GM12873 (cell line): Measurements from ENCODE around the gene ZNF80.

ENCODE experiments used
- TF ChIP-seq, protein P1 (sequence below): IDR thresholded peaks from 2 replicates; pipeline ENCODE4 v1.5.1; 2012; ENCODE audit warnings: low read depth, mild to moderate bottlenecking, moderate library complexity, low read length, control low read depth; ENCODE audit not compliant: insufficient read depth; ENCODE audit errors: missing control alignments

Gene ZNF80

DNA sequence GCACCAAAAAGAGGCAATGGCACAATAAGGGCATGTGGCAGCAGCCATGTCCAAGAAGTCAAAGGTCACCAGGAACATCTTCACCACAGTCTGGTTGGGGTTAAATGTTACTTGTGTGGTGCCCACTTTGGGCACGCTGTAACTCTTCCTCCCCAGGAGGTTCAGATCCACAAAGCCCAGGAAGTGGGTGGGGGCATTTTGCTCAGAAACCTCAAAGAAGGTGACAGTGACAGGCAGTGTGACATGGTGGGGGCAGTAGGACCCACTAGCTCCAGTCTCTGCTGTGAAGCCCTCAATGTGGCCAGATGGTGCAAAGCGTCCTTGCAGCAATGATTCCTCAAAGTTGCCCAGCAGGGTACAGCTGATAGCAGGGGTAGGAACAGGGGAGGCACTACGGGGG is 5.8 kb downstream of the ZNF80 start:
- TF ChIP-seq, protein P1, sequence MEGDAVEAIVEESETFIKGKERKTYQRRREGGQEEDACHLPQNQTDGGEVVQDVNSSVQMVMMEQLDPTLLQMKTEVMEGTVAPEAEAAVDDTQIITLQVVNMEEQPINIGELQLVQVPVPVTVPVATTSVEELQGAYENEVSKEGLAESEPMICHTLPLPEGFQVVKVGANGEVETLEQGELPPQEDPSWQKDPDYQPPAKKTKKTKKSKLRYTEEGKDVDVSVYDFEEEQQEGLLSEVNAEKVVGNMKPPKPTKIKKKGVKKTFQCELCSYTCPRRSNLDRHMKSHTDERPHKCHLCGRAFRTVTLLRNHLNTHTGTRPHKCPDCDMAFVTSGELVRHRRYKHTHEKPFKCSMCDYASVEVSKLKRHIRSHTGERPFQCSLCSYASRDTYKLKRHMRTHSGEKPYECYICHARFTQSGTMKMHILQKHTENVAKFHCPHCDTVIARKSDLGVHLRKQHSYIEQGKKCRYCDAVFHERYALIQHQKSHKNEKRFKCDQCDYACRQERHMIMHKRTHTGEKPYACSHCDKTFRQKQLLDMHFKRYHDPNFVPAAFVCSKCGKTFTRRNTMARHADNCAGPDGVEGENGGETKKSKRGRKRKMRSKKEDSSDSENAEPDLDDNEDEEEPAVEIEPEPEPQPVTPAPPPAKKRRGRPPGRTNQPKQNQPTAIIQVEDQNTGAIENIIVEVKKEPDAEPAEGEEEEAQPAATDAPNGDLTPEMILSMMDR: no peak

DNA sequence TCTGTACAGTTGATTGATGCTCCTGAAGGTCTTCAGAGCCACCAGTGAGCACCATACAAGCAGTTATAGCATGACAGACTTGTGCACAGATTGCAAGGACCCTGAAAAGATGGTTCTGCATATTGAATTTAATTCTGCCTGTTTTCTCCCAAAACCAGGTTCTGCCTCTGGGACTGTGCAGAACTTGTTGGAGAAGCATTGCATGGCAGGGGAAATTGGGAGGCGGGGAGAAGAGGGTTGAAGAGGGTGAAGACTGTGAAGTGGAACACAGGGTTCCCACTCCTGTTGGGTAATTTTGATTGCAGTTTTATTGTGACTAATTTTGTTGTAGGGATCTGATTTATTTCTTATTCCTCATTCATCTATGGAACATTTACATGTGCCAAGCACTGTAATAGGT is 10.3 kb downstream of the ZNF80 start:
- TF ChIP-seq, protein P1: no peak

DNA sequence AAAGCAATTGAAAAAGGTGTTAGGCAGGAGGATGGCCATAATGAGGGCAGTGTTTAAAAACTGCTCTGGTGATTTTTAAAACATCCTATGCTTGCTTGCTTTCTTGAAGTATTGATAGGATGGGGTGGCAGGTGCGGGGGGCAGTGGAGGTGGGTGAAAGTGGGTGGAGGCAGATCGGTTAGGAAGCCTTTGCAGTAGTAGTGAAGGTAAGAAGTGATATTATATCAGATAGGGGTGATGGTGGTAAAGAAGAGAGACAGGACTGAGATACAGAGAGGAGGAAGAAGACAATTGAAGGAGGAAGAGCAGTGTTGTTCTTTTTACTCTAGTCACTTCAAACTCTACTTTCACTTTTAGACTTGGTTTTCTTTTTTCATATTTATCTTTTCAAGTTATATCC is 11.1 kb downstream of the ZNF80 start:
- TF ChIP-seq, protein P1: no peak

GRCh38 chr3:114223143-114223542 is 14.2 kb downstream of the ZNF80 start:
- TF ChIP-seq, protein P1: no peak

GRCh38 chr3:114221881-114222264 is 15.5 kb downstream of the ZNF80 start:
- TF ChIP-seq, protein P1: no peak

DNA sequence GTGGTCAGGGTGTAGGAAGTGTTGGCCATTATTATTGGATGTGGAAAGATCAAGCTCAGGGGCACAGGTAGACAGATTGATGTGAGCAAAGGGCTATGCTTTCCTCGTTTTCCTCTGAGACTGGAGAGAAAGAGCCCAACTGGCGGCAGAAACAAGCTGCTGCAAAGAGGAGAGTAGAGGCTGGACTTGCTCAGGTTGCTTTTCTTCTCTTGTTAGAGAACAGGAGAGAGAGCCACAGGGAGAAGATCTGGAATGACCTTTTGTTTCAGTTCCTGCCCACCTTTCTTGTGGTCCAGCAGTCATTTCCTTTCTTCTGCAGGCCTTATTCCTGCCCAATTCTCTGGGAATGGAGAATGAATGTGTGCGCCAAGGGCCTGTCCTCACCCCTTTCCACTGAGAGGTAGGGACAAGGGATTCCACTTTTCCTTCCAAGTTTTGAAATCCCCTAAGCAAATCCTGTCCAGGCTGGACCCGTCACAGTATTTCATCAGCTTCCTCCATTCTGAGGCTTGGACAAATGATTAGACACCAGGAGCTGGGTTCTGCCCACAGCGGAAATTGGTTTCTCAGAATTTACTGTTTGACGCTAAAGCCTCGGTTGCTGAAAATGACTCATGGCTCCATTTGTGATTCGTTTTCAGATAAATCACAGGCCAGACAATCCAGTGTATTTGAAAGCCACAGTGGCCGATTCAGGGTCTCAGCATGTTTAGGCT is 16.1 kb downstream of the ZNF80 start:
- TF ChIP-seq, protein P1: no peak

GRCh38 chr3:114219741-114220140 is 17.6 kb downstream of the ZNF80 start:
- TF ChIP-seq, protein P1: no peak
